Testis (tissue), 3 donors: ENCODE results near the gene TMEM123. TPM values are rescaled to one million over a fixed set of nuclear protein-coding genes. Genes with fewer than 3 reads are reported as not detected.

Experiments used
- DNase-seq: peaks from one replicate; pipeline ENCODE4 v3.0.0-alpha.2; 2019
- H3K27ac ChIP-seq, 2 donors: fragments of 200-600 bp; sonication (generic); one replicate each; pipeline ENCODE4 v1.5.1; 2019
- H3K27me3 ChIP-seq: fragments of 200-600 bp; sonication (generic); one replicate; pipeline ENCODE4 v1.5.1; 2019
- H3K36me3 ChIP-seq: fragments of 200-600 bp; sonication (generic); one replicate; pipeline ENCODE4 v1.5.1; 2017; ENCODE audit warnings: low read depth; ENCODE audit errors: missing control alignments
- H3K4me1 ChIP-seq: fragments of 200-600 bp; sonication (generic); one replicate; pipeline ENCODE4 v1.5.1; 2019
- H3K4me3 ChIP-seq, 2 donors: fragments of 200-600 bp; sonication (generic); one replicate each; pipeline ENCODE4 v1.5.1; 2017 to 2019
- H3K9me3 ChIP-seq: fragments of 200-600 bp; sonication (generic); one replicate; pipeline ENCODE4 v1.5.1; 2017
- POLR2A ChIP-seq: fragments of 450-650 bp; IDR thresholded peaks from one replicate; pipeline ENCODE4 v1.6.1; 2017; ENCODE audit warnings: antibody characterized with exemption, mild to moderate bottlenecking, moderate library complexity
- WGBS, 2 donors: methylation state at CpG; one replicate each; pipeline ENCODE4 v1.1.5; 2018; 5-methylcytosine and 5-hydroxymethylcytosine counted together
- intact Hi-C: fragments of 100-400 bp; cut with DNase I; formaldehyde crosslinking; loops from one replicate; pipeline ENCODE4 v1.15.1; 2023; ENCODE audit warnings: low total_unique reads
- polyA plus RNA-seq: library from polyadenylated mRNA; stranded (reverse); fragments of 350-450 nt; fragmentation: Illumina TruSeq; extraction: RNeasy Lipid Tissue Mini Kit (QIAGEN cat#74804); gene quantifications from one replicate; pipeline ENCODE4 v1.2.3, GENCODE V29; 2014; ENCODE audit warnings: low read depth, low replicate concordance; ENCODE audit not compliant: insufficient read depth
- total RNA-seq, 2 donors: library from RNA; depleted of rRNA; stranded (reverse); fragments of >200 nt; gene quantifications; one replicate each; pipeline ENCODE4 v1.2.3, GENCODE V29; 2016
- TF ChIP-seq, protein P1 (sequence below), 3 experiments: fragments of 450-650 bp in 2 of 3; fragments of 200-600 bp in 1 of 3; sonication (generic) in 1 of 3; IDR thresholded peaks; one replicate each; pipeline ENCODE4 v1.5.1; 2016 to 2019; ENCODE audit warnings: antibody characterized with exemption in 3 of 3, mild to moderate bottlenecking in 2 of 3, moderate library complexity in 1 of 3

Gene TMEM123
- total and polyA plus RNA-seq, 3 donors from 2014 or later: 137 to 218 (median 177) TPM

DNA sequence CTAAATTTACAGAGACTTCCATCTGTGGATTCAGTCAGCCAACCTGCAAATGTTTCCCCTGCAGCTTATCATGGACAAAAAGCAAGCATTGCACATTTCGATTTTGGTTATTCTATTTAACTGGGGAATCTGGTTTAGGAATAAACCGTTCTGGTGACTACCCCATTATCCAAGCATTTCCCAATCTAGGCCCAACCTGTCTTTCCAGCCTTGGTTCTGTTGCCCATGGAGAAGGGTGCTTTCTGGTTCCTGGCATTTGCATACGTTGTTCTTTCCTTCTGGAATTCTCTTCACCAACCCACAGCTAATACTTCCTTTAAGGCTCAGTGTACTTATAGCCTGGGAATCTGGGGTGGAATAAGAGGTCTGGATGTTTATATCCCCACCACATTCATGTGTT is 1.4 kb upstream of the TMEM123 start:
- WGBS, 2 donors: 32 to 71% methylated on average over 3 of the region's 3 CpGs
- no peak overlapping the region for H3K27ac ChIP-seq
- peaks cover 7% of the 10 kb centered on the region for H3K4me1 ChIP-seq

GRCh38 chr11:102453302-102453695 is 734 bp upstream of the TMEM123 start:
- peak; percentile 60 for DNase-seq
- intact Hi-C loops: no loop called here

More for the DNA sequence above, 1.4 kb upstream of the TMEM123 start:
- Histone ChIP-seq H3K4me3 (no peak overlapping the region), H3K9me3 (no peaks in the 10 kb centered on the region), H3K36me3 (no peaks in the 10 kb centered on the region), H3K27me3 (no peaks in the 10 kb centered on the region)
- no peak for DNase-seq
- intact Hi-C loops: no loop called here
- TF ChIP-seq POLR2A: no peak
- TF ChIP-seq, protein P1, sequence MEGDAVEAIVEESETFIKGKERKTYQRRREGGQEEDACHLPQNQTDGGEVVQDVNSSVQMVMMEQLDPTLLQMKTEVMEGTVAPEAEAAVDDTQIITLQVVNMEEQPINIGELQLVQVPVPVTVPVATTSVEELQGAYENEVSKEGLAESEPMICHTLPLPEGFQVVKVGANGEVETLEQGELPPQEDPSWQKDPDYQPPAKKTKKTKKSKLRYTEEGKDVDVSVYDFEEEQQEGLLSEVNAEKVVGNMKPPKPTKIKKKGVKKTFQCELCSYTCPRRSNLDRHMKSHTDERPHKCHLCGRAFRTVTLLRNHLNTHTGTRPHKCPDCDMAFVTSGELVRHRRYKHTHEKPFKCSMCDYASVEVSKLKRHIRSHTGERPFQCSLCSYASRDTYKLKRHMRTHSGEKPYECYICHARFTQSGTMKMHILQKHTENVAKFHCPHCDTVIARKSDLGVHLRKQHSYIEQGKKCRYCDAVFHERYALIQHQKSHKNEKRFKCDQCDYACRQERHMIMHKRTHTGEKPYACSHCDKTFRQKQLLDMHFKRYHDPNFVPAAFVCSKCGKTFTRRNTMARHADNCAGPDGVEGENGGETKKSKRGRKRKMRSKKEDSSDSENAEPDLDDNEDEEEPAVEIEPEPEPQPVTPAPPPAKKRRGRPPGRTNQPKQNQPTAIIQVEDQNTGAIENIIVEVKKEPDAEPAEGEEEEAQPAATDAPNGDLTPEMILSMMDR (IDR thresholded peaks at IDR 0.05): no peak

GRCh38 chr11:102451681-102452460 is 694 bp downstream of the TMEM123 start:
- DNase-seq: peak; percentile 78
- intact Hi-C loops: no loop called here
- peaks cover 7% of the 10 kb centered on the region for H3K4me1 ChIP-seq
- no peaks in the 10 kb centered on the region for H3K36me3 ChIP-seq
- H3K27ac ChIP-seq: peak overlapping the region; percentile 92 to 94
- H3K9me3 ChIP-seq: no peaks in the 10 kb centered on the region
- WGBS, 2 donors: 0% methylated on average over 32 to 55 of the region's 55 CpGs
- no peaks in the 10 kb centered on the region for H3K27me3 ChIP-seq
- peak overlapping the region; percentile 80 to 98 for H3K4me3 ChIP-seq
- TF ChIP-seq, protein P1 (IDR thresholded peaks at IDR 0.05): peak in 1 of 3 experiments; percentile 14
- TF ChIP-seq POLR2A: no peak

More at GRCh38 chr11:102453302-102453695, 734 bp upstream of the TMEM123 start:
- peak overlapping the region; percentile 80 to 98 for H3K4me3 ChIP-seq
- 3 to 5% methylated on average over 5 to 8 of the region's 8 CpGs for WGBS, 2 donors
- no peaks in the 10 kb centered on the region for H3K9me3 ChIP-seq
- peaks cover 7% of the 10 kb centered on the region for H3K4me1 ChIP-seq
- H3K27me3 ChIP-seq: no peaks in the 10 kb centered on the region
- peak overlapping the region; percentile 92 to 94 for H3K27ac ChIP-seq
- no peak for TF ChIP-seq POLR2A
- TF ChIP-seq, protein P1 (IDR thresholded peaks at IDR 0.05): no peak
- no peaks in the 10 kb centered on the region for H3K36me3 ChIP-seq

GRCh38 chr11:102451041-102451680 is 1.4 kb downstream of the TMEM123 start:
- Histone ChIP-seq H3K27me3 (no peaks in the 10 kb centered on the region), H3K4me3 (peak overlapping the region; percentile 80 to 98), H3K4me1 (peaks cover 7% of the 10 kb centered on the region), H3K27ac (peak overlapping the region; percentile 92 to 94), H3K9me3 (no peaks in the 10 kb centered on the region), H3K36me3 (no peaks in the 10 kb centered on the region)
- no peak for DNase-seq
- TF ChIP-seq POLR2A: no peak
- TF ChIP-seq, protein P1 (IDR thresholded peaks at IDR 0.05): no peak
- 10 to 15% methylated on average over 6 of the region's 6 CpGs for WGBS, 2 donors
- intact Hi-C loops: no loop called here
